Neuronal stem cell (in vitro differentiated cells): ENCODE measurements around the gene RMND5B.
A peak's percentile ranks its signal among the peaks of the same experiment; 100 is the strongest.

Experiments used
- DNase-seq: peaks from one replicate; pipeline ENCODE4 v3.0.0-alpha.2; 2013; ENCODE audit warnings: low spot score
- H2AFZ ChIP-seq: one replicate; pipeline ENCODE4 v1.6.1; 2013; ENCODE audit warnings: mild to moderate bottlenecking, low read length, inconsistent platforms
- H2AK5ac ChIP-seq: 2 replicates; pipeline ENCODE4 v1.6.1; 2013; ENCODE audit warnings: low read depth, mild to moderate bottlenecking, inconsistent platforms, low read length, moderate library complexity, mixed read lengths
- H2BK120ac ChIP-seq: 2 replicates; pipeline ENCODE4 v1.6.1; 2013; ENCODE audit warnings: low read depth, mild to moderate bottlenecking, inconsistent platforms, low read length, moderate library complexity, mixed read lengths
- H2BK12ac ChIP-seq: one replicate; pipeline ENCODE4 v1.6.1; 2013; ENCODE audit warnings: low read length, inconsistent platforms
- H2BK15ac ChIP-seq: 2 replicates; pipeline ENCODE4 v1.6.1; 2013; ENCODE audit warnings: mild to moderate bottlenecking, low read length, inconsistent platforms, mixed read lengths
- H2BK5ac ChIP-seq: one replicate; pipeline ENCODE4 v1.6.1; 2013; ENCODE audit warnings: inconsistent platforms, mild to moderate bottlenecking, low read length, moderate library complexity
- H3K14ac ChIP-seq: one replicate; pipeline ENCODE4 v1.6.1; 2013; ENCODE audit warnings: low read length, inconsistent platforms
- H3K18ac ChIP-seq: 2 replicates; pipeline ENCODE4 v1.6.1; 2013; ENCODE audit warnings: low read length, inconsistent platforms
- H3K23ac ChIP-seq: 2 replicates; pipeline ENCODE4 v1.6.1; 2013; ENCODE audit warnings: low read depth, mild to moderate bottlenecking, mixed read lengths, low read length, inconsistent platforms; ENCODE audit not compliant: poor library complexity
- H3K27ac ChIP-seq: replicated peaks from 3 replicates; pipeline ENCODE4 v1.5.1; 2013; ENCODE audit warnings: low read length, inconsistent platforms
- H3K27me3 ChIP-seq, 3 experiments: 2 replicates each; pipeline ENCODE4 v1.6.1; 2013; ENCODE audit warnings: low read length in 3 of 3, mild to moderate bottlenecking in 2 of 3, inconsistent platforms in 1 of 3, low read depth in 1 of 3, mixed read lengths in 1 of 3, moderate library complexity in 1 of 3; ENCODE audit not compliant: control insufficient read depth in 3 of 3, insufficient read depth in 3 of 3
- H3K36me3 ChIP-seq, 2 donors: replicated peaks in 1 of 2; 2 replicates each; pipeline ENCODE4 v1.6.1; 2013; ENCODE audit warnings: low read length in 2 of 2; ENCODE audit not compliant: control insufficient read depth in 2 of 2, insufficient read depth in 2 of 2
- H3K4ac ChIP-seq: 2 replicates; pipeline ENCODE4 v1.6.1; 2013; ENCODE audit warnings: inconsistent platforms, mild to moderate bottlenecking, low read length, moderate library complexity
- H3K4me1 ChIP-seq, 2 donors: 1 replicate in 1 of 2; 2 replicates in 1 of 2; pipeline ENCODE4 v1.6.1; 2013; ENCODE audit warnings: low read length in 2 of 2, low read depth in 1 of 2; ENCODE audit not compliant: control insufficient read depth in 2 of 2, insufficient read depth in 1 of 2
- H3K4me2 ChIP-seq: one replicate; pipeline ENCODE4 v1.6.1; 2013; ENCODE audit warnings: mild to moderate bottlenecking, low read length, inconsistent platforms; ENCODE audit not compliant: insufficient read depth, poor library complexity, severe bottlenecking
- H3K4me3 ChIP-seq, 2 donors: 2 replicates each; pipeline ENCODE4 v1.5.1; 2013; ENCODE audit warnings: low read length in 2 of 2, mild to moderate bottlenecking in 2 of 2, inconsistent platforms in 1 of 2, moderate library complexity in 1 of 2
- H3K79me1 ChIP-seq: one replicate; pipeline ENCODE4 v1.6.1; 2013; ENCODE audit warnings: low read depth, mild to moderate bottlenecking, inconsistent platforms, low read length, moderate library complexity
- H3K9ac ChIP-seq: one replicate; pipeline ENCODE4 v1.6.1; 2013; ENCODE audit warnings: mild to moderate bottlenecking, low read depth, low read length, inconsistent platforms; ENCODE audit not compliant: poor library complexity
- H3K9me3 ChIP-seq, 2 donors: replicated peaks in 1 of 2; 2 replicates each; pipeline versions ENCODE3 to v1.6.1; 2013; ENCODE audit warnings: low read length in 2 of 2, mild to moderate bottlenecking in 2 of 2, inconsistent platforms in 1 of 2, low read depth in 1 of 2, mixed read lengths in 1 of 2, moderate library complexity in 1 of 2; ENCODE audit not compliant: control insufficient read depth in 2 of 2, insufficient read depth in 1 of 2
- H4K8ac ChIP-seq: one replicate; pipeline ENCODE4 v1.6.1; 2013; ENCODE audit warnings: low read depth, mild to moderate bottlenecking, inconsistent platforms, low read length, moderate library complexity
- H4K91ac ChIP-seq: one replicate; pipeline ENCODE4 v1.6.1; 2013; ENCODE audit warnings: low read length, low read depth, mild to moderate bottlenecking, inconsistent platforms; ENCODE audit not compliant: poor library complexity
- WGBS, 2 donors: extraction: QIAGEN DNeasy Blood & Tissue Kit; methylation state at CpG; one replicate each; pipeline ENCODE4 v1.1.7; 2013; ENCODE audit warnings: missing lambda C conversion rate in 2 of 2, mixed read lengths in 1 of 2; ENCODE audit not compliant: insufficient read length in 2 of 2, insufficient replicate concordance in 1 of 2; ENCODE audit errors: extremely low coverage in 2 of 2; 5-methylcytosine and 5-hydroxymethylcytosine counted together

RMND5B gene

GRCh38 chr5:178108966-178109365, 21.8 kb upstream of the RMND5B start:
- Histone ChIP-seq H3K23ac (no peak overlapping the region), H2BK15ac (no peak overlapping the region), H3K4me2 (no peak overlapping the region), H3K27me3 (no peaks in the 10 kb centered on the region), H3K9ac (no peak overlapping the region), H3K79me1 (no peaks in the 10 kb centered on the region), H3K27ac (no peak overlapping the region), H3K4me3 (no peak overlapping the region), H3K9me3 (peaks cover 2 to 7% of the 10 kb centered on the region in 2 donors), H3K14ac (no peak overlapping the region), H2BK5ac (no peak overlapping the region), H3K18ac (no peak overlapping the region), H2AFZ (no peak overlapping the region), H2BK120ac (no peak overlapping the region), H2BK12ac (no peak overlapping the region), H3K36me3 (no peaks in the 10 kb centered on the region), H2AK5ac (peak overlapping the region; percentile 7), H4K8ac (no peak overlapping the region), H4K91ac (no peak overlapping the region), H3K4me1 (peaks cover 5% of the 10 kb centered on the region in 2 donors), H3K4ac (no peak overlapping the region)
- no peak for DNase-seq

DNA sequence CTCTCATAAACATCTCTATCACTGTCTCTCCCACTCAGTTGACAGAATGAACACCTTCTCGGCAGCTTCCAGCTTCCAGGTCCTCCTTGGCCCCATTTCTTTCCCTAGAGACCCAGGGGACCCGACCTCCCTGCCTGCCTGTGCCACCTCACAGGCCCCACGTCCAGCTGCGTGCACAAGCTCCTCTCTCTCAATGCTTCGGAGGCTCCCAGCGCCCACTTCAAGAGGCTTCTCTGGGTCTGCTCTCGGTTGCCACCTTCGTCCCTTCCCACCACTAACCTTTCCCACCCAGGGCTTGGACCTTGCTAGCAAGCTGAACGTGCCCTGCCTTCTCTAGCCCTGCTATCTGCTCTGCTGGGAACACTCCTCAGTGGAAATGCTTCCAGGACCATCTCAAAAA, 20.3 kb upstream of the RMND5B start:
- Histone ChIP-seq H2BK5ac (no peak overlapping the region), H3K9me3 (peaks cover 2 to 7% of the 10 kb centered on the region in 2 donors), H3K14ac (no peak overlapping the region), H4K91ac (no peak overlapping the region), H2BK12ac (no peak overlapping the region), H3K27me3 (no peaks in the 10 kb centered on the region), H3K23ac (no peak overlapping the region), H3K4me2 (no peak overlapping the region), H3K4ac (no peak overlapping the region), H4K8ac (no peak overlapping the region), H3K4me1 (peaks cover 13 to 20% of the 10 kb centered on the region in 2 donors), H2AK5ac (peak overlapping the region; percentile 16), H3K18ac (no peak overlapping the region), H2BK120ac (no peak overlapping the region), H3K27ac (no peak overlapping the region), H2BK15ac (no peak overlapping the region), H3K4me3 (no peak overlapping the region), H2AFZ (no peak overlapping the region), H3K36me3 (no peaks in the 10 kb centered on the region), H3K9ac (no peak overlapping the region), H3K79me1 (no peaks in the 10 kb centered on the region)
- no peak for DNase-seq
- no CpG with 5 or more reads among the region's 9 CpGs for WGBS, 2 donors

DNA sequence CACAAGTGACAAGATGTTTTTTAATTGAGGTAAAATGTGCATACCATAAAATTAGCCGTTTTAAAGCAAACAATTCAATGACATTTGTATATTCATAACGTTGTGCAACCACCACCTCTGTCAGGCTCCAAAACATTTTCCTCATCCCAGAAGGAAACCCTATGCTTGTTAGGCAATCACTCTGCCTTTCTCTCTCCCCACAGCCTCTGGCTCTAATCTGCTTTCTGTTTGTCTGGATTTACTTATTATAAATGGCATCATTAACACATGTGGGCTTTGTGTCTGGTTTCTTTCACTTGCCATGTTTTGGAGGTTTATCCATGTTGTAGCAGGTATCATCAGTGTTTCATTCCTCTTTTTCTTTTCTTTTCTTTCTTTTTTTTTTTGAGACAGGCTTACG, 18.9 kb upstream of the RMND5B start:
- H4K8ac ChIP-seq = no peak overlapping the region
- WGBS, 2 donors = no CpG with 5 or more reads among the region's 3 CpGs
- no peak overlapping the region for H3K14ac ChIP-seq

GRCh38 chr5:178112545-178112944, 18.3 kb upstream of the RMND5B start:
- peak overlapping the region; percentile 97 for H2AFZ ChIP-seq
- no peak overlapping the region for H3K4ac ChIP-seq
- H3K4me1 ChIP-seq = peaks cover 26 to 36% of the 10 kb centered on the region in 2 donors
- DNase-seq = no peak
- no peak overlapping the region for H2BK15ac ChIP-seq
- no peak overlapping the region for H2BK120ac ChIP-seq
- H4K91ac ChIP-seq = no peak overlapping the region
- no peak overlapping the region for H4K8ac ChIP-seq
- no peak overlapping the region for H3K18ac ChIP-seq
- H2BK12ac ChIP-seq = no peak overlapping the region
- no peak overlapping the region for H2BK5ac ChIP-seq
- H3K9ac ChIP-seq = no peak overlapping the region
- H3K14ac ChIP-seq = no peak overlapping the region
- no peaks in the 10 kb centered on the region for H3K36me3 ChIP-seq
- H2AK5ac ChIP-seq = no peak overlapping the region
- WGBS, 2 donors = no CpG with 5 or more reads among the region's 5 CpGs
- no peak overlapping the region for H3K27ac ChIP-seq
- H3K27me3 ChIP-seq = no peaks in the 10 kb centered on the region
- peaks cover 2 to 7% of the 10 kb centered on the region in 2 donors for H3K9me3 ChIP-seq
- no peak overlapping the region for H3K23ac ChIP-seq
- H3K79me1 ChIP-seq = peaks cover 2% of the 10 kb centered on the region
- H3K4me2 ChIP-seq = no peak overlapping the region
- H3K4me3 ChIP-seq = peak overlapping the region in 1 of 2 donors; percentile 90

More for the DNA sequence above, 18.9 kb upstream of the RMND5B start:
- Histone ChIP-seq H2BK5ac (no peak overlapping the region), H3K27me3 (no peaks in the 10 kb centered on the region), H4K91ac (no peak overlapping the region), H2BK12ac (no peak overlapping the region), H3K23ac (no peak overlapping the region), H3K79me1 (peaks cover under 1% of the 10 kb centered on the region), H3K4me3 (no peak overlapping the region), H3K4me1 (peaks cover 22 to 32% of the 10 kb centered on the region in 2 donors), H2BK15ac (no peak overlapping the region), H2AFZ (no peak overlapping the region), H2AK5ac (no peak overlapping the region), H3K36me3 (no peaks in the 10 kb centered on the region), H3K4ac (no peak overlapping the region), H3K18ac (no peak overlapping the region), H3K4me2 (no peak overlapping the region), H3K9me3 (peaks cover 2 to 7% of the 10 kb centered on the region in 2 donors), H3K9ac (no peak overlapping the region), H3K27ac (no peak overlapping the region), H2BK120ac (no peak overlapping the region)
- DNase-seq = no peak
